Measurements from ENCODE around the gene BICD2.
A peak's percentile ranks its signal among the peaks of the same experiment; 100 is the strongest.

The BICD2 gene

DNA sequence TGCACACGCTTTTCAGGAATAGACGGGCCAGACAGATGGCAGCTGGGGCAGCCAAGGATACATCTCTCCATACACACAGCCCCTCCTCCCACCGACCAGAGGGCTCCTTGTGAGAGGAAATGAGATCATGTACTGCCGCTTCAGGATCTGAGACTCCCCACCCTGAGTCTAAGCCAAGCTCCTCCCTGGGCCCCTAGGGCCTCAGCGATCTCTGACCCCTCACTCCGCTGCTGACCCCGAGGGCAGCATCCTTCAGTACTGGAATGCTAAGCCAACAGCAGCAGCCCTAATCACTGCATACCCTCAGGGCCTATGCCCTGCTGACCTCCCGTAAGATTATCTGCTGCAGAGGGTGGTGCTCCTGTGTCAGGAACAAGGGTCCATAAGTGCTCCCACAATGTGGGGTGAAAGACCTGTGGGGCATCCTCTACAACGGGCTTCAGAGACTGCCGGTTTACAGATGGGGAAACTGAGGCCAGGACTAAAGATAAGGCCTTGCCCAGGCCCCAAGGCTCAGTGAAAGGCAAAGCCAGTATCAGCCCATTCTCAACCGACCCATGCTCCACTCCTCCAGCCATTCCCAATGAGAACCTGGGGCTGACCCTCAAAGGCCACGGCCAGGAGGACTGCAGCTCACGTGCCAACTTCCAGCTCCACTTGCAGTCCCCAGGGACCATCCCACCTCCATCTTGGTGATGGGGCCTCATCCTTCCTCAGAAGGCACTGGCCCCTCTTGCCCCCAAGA lies 37.5 kb downstream of the BICD2 start:
- DNase-seq (ENCODE audit: low read depth in 1 of 2, low spot score in 1 of 2) = no peak
- in situ Hi-C loops (cut with HindIII; ENCODE audit: low pct_unique_long_range_greater_than_20kb, low sequenced_read_pairs) = no loop called here
- no peak for TF ChIP-seq JUND (IDR thresholded peaks at IDR 0.05; ENCODE audit: low read depth)

DNA sequence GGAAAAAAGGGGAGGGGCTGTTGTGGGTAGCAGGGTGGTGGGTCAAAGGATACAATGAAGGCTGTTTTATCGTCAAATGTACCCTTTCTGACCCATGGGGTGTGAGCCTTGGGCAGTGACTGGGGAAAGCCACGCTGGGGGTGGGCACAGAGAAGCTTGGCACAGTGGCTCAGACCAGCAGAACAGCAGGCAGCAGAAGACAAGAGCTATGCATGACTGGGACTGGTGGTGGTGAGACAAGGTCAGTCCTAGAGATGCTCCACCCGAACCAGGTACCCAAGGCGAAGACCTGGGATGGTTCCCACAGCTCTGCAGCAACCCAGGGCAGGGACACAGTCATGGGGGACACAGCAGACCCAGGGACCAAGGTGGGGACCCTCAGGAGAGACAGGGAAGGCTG lies 38.3 kb downstream of the BICD2 start:
- no peak for TF ChIP-seq JUND (IDR thresholded peaks at IDR 0.05; ENCODE audit: low read depth)
- no peak for DNase-seq (ENCODE audit: low read depth in 1 of 2, low spot score in 1 of 2)
- in situ Hi-C loops (cut with HindIII; ENCODE audit: low pct_unique_long_range_greater_than_20kb, low sequenced_read_pairs) = no loop called here

DNA sequence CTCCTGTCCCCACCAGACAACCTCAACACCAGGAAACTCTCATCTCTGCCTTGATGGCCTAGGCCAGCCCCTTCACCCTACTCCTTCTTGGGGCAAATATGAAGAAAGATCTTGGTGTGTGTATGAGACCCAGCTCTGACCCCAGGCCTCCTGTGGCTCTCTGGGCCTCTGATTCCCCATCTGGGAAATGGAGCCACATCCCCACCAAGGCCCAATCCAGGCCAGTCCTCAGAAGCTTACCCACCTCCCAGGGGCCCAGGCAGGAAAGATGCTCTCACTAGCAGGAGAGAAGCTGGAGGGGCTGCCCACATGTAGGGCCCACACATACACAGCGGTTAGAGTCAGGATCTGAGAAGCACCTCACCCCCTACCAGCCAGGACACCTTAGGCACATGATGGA lies 38.9 kb downstream of the BICD2 start:
- no peak for TF ChIP-seq JUND (IDR thresholded peaks at IDR 0.05; ENCODE audit: low read depth)
- no peak for DNase-seq (ENCODE audit: low read depth in 1 of 2, low spot score in 1 of 2)
- in situ Hi-C loops (cut with HindIII; ENCODE audit: low pct_unique_long_range_greater_than_20kb, low sequenced_read_pairs) = no loop called here

DNA sequence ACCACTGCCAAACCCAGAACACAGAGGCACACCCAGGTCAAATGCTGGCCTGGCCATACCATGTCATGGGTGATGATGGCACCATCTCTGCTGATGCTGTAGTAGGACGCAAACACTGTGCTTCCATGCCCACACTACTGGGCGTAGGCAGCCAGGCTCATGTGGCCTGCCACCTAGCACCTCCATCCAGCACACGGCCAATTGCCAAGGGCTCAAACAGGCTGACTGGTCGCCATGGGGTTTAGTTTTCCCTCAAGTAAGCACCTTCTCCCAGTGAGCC lies 39.4 kb downstream of the BICD2 start:
- no peak for DNase-seq (ENCODE audit: low read depth in 1 of 2, low spot score in 1 of 2)
- in situ Hi-C loops (cut with HindIII; ENCODE audit: low pct_unique_long_range_greater_than_20kb, low sequenced_read_pairs) = no loop called here
- no peak for TF ChIP-seq JUND (IDR thresholded peaks at IDR 0.05; ENCODE audit: low read depth)

DNA sequence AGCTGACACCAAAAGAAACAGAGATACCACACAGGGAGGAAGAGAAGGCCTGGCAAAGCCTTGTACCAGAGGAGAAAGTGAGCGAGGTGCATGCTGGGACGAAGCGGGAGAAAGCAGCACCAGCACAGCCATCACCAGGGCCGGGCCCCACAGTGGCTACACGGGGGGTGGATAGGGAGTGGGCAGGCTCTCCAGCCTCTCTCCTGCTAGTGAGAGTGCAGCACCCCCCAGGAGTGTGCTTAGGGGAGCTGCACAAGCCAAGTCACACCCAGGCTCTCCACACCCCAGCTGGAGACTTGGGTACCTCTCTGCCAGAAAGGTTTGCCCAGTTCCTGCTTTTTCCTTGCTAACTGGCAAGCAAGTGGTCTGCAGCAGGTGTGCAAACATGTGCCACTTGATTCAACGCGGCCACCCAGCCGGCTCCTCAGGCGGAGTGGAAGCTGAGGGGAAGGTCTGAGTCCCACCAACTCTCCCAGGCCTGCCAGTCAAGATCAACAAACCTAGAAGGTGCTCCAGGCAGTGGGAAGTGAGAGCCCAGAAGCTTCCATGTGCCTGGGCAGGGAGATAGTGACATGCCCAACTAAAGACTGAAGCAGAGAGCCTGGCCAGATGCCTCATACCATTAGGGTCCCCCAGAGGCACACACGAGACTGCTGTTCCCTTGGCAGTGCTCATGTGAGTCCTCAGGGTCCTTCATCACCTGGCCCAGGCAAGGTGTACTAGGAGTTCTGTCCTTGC lies 39.9 kb downstream of the BICD2 start:
- DNase-seq (ENCODE audit: low read depth in 1 of 2, low spot score in 1 of 2) = no peak
- TF ChIP-seq JUND (IDR thresholded peaks at IDR 0.05; ENCODE audit: low read depth) = no peak
- in situ Hi-C loops (cut with HindIII; ENCODE audit: low pct_unique_long_range_greater_than_20kb, low sequenced_read_pairs) = no loop called here

DNA sequence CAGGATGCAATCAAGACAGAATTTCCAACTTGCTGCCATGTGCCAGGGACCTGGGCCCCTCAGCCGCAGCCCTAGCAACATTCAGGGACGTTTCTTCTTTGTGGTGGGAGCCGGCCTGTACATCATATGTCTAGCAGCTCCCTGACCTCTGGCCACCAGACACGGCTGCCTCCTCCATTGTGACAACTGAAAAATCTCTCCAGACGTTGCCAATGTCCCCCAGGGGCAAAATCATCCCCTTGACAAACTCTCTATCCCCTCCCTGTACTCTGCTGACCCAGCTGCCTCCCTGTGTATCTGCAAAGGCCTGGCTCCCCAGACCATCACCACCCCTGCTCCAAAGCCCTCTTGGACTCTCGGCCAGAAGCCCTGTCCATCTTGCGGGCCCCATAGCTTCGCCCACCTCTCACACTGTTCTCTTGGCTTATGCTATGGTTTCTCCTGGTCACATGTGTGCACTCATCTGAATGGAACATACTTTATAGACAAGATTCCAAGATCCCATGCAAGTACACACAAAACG lies 40.8 kb downstream of the BICD2 start:
- in situ Hi-C loops (cut with HindIII; ENCODE audit: low pct_unique_long_range_greater_than_20kb, low sequenced_read_pairs) = no loop called here
- no peak for TF ChIP-seq JUND (IDR thresholded peaks at IDR 0.05; ENCODE audit: low read depth)
- DNase-seq (ENCODE audit: low read depth in 1 of 2, low spot score in 1 of 2) = no peak

DNA sequence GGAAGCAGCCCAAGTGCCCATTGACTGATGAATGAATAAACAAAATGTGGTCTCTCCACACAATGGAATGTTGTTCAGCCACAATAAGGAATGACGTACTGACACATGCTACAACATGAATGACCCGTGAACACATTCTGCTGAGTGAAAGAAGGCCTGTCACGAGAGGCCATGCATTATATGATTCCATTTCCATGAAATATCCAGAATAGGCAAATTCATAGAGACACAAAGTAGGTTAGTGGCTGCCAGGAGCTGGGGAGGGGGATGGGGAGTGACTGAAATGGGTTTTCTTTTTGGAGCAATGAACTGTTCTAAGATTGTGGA lies 41.4 kb downstream of the BICD2 start:
- TF ChIP-seq JUND (IDR thresholded peaks at IDR 0.05; ENCODE audit: low read depth) = no peak
- DNase-seq (ENCODE audit: low read depth in 1 of 2, low spot score in 1 of 2) = peak; percentile 53 to 88
- in situ Hi-C loops (cut with HindIII; ENCODE audit: low pct_unique_long_range_greater_than_20kb, low sequenced_read_pairs) = no loop called here

DNA sequence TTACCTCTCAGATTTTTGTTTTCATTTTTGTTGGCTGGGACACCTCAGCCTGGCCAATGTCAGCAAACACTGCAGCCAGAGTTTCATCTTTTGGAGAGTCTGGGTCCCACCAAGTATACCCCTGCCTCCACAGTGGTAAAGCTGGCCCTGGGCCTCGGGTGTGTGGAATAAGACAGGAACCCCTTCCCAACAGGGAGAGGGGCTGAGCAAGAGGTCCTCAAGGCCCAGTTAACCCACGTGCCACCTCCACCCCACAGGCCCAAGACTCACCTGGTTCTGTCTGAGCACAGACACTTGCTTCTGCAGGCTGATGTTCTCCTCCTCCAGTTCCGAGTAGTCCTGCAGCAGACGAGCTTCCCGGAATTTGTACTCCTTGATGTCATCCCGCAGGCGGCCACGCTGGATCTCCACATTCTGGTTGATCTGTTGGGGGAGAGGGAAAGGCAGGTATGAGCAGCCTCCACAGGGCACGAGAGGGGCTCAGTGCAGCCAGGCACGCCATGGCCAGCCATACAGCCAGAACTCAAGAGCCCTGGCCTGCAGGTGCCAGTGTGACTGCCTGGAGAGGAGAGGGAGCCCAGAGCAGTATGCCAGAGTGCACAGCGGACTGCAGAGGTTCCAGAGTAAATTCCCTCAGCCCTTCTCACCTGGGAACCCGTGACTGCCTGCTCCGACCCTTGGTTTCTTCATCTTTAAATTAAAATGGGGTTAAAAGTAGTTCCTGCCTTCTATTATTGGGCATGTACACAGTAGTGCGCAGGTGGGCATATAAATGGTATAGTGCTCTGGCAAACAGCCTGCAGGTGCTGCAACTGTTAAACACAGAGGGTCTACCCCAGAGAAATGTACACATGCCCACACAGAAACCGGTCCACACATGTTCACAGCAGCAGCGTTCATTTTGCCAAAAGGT lies 42.0 kb downstream of the BICD2 start:
- in situ Hi-C loops (cut with HindIII; ENCODE audit: low pct_unique_long_range_greater_than_20kb, low sequenced_read_pairs) = no loop called here
- no peak for DNase-seq (ENCODE audit: low read depth in 1 of 2, low spot score in 1 of 2)
- no peak for TF ChIP-seq JUND (IDR thresholded peaks at IDR 0.05; ENCODE audit: low read depth)

DNA sequence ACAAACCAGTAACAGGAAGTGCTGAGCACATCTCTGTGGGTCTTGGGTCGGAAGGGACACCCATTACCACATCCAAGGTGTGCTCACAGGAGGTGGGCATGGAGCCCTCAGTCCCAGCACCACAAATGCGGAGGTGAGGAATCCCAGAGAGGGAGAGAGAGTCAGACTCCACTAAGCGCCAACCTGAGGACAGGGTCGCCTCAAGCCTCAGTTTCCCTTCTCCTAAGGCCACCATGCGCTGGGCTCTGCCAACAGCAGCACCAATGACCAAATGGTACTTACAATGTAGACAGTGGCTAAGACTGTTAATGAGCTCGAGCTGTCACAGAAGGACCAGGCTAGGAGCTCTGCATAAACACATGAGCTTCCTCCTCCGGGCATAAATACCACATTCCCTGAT lies 43.1 kb downstream of the BICD2 start:
- TF ChIP-seq JUND (IDR thresholded peaks at IDR 0.05; ENCODE audit: low read depth) = no peak
- no peak for DNase-seq (ENCODE audit: low read depth in 1 of 2, low spot score in 1 of 2)
- in situ Hi-C loops (cut with HindIII; ENCODE audit: low pct_unique_long_range_greater_than_20kb, low sequenced_read_pairs) = no loop called here

DNA sequence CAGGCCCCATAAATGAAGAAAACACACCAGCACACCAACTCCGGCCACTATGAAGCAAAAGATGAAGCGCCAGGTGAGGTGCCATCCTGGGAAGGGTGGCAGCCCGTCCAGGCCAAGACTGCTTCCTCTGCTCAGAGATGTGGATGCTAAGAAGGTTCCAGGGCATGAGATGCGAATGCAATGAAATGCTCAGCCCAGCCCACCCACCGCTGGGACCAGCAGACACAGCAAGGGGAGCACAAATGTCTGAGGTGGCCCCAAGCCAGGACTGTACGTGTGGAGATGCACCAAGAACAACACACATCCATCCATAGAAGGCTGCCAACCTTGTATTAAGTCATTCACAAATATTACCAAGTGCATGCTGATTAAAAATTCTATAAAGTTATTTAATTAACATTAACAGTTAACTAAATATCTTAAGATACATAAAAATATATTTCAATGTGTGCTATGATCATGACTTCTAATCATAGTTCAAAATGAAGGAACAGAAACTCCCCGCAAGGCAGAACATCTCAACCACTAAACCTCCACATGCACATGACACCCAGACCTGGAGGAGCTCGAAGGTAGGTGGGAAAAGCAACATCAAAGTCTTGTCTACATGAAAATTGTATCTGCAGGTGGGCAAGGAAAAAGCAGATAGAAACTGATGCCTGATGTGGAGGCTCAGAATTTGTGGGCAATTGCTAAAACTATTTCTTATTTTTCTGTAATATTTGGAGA lies 43.7 kb downstream of the BICD2 start:
- no peak for TF ChIP-seq JUND (IDR thresholded peaks at IDR 0.05; ENCODE audit: low read depth)
- in situ Hi-C loops (cut with HindIII; ENCODE audit: low pct_unique_long_range_greater_than_20kb, low sequenced_read_pairs) = no loop called here
- no peak for DNase-seq (ENCODE audit: low read depth in 1 of 2, low spot score in 1 of 2)

DNA sequence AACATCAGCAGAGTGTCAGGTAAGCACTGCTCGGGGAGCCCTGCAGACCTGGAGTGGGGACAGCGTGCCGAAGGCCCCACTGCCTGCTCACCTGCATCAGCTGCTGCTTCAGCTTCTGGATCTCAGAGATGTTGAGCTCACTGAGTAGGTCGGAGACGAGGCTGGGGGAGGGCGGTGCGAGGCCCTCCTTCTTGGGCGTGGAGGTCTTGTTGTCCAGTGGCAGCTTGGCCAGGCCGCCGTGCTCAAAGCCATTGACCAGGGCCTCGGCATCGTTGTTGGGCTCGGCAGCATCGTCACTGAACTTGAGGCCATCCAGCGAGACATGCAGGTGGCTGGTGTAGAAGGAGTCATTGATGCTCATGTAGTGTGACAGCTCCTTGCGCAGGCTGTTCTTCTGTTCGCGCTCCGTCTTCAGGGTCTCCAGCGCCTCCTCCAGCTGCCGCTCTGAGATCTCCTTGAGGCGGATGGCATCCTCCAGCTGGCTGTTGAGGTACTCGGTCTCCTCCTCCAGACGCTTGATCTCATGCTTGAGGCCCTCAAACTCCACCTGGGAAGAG lies 44.3 kb downstream of the BICD2 start:
- in situ Hi-C loops (cut with HindIII; ENCODE audit: low pct_unique_long_range_greater_than_20kb, low sequenced_read_pairs) = no loop called here

DNA sequence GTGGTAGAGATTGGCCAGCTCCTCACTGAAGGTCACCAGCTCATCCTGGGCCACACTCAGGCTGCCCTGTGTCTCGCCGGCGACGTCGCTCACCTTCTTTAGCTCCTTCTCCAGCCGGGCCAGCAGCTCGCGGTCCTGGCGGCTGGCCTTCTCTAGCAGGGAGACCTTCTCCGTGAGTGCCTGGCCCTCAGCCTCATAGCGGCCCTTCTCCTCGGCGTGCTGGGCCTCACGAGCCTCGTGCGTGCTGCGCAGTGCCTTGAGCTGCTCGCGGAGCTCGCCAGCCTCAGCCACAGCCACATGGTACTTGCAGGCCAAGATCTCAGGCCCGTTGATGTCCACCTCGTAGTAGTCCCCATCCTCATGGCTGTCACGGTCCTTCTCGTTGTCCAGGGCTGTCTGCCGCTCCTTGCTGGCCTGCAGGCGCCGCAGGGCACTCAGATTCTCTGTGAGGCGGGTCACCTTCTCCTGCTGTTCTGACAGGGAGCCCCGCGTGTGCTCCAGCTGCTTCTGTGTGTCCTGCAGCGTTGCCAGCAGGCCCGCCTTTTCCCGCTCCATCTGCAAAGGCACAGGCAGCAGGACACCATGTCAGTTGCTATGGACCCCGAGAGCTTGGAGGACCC lies 45.5 kb downstream of the BICD2 start:
- TF ChIP-seq JUND (IDR thresholded peaks at IDR 0.05; ENCODE audit: low read depth) = no peak
- in situ Hi-C loops (cut with HindIII; ENCODE audit: low pct_unique_long_range_greater_than_20kb, low sequenced_read_pairs) = no loop called here

More for the DNA sequence above, 44.3 kb downstream of the BICD2 start:
- DNase-seq (ENCODE audit: low read depth in 1 of 2, low spot score in 1 of 2) = no peak
- TF ChIP-seq JUND (IDR thresholded peaks at IDR 0.05; ENCODE audit: low read depth) = no peak

More for the DNA sequence above, 45.5 kb downstream of the BICD2 start:
- no peak for DNase-seq (ENCODE audit: low read depth in 1 of 2, low spot score in 1 of 2)
